ENCODE data around the gene MPZL1. TPM values are rescaled to one million over a fixed set of nuclear protein-coding genes. Genes with fewer than 3 reads are reported as not detected.

Gene MPZL1
- total RNA-seq, 1 experiment from 2014 or later, result 55.1 TPM

DNA sequence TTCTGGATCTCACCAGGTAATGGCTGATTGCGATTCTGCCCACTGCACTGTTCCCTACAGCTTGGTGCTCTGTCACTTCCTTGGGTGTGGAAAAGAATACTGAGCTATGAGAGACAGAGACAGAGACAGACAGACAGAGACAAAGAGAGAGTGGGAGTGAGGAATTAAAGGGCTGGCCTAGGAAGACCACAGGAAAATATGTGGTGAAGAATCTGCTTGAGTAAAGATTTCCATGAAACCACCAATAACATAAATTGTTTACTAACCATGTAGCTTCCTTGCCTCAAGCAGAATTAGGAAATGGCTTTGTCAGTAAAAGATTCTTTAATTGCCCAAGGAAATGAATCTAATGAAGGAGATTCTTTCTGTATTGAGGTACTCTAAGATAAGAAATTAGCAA lies 54.4 kb downstream of the MPZL1 start:
- no peak for DNase-seq (ENCODE audit: low spot score)

DNA sequence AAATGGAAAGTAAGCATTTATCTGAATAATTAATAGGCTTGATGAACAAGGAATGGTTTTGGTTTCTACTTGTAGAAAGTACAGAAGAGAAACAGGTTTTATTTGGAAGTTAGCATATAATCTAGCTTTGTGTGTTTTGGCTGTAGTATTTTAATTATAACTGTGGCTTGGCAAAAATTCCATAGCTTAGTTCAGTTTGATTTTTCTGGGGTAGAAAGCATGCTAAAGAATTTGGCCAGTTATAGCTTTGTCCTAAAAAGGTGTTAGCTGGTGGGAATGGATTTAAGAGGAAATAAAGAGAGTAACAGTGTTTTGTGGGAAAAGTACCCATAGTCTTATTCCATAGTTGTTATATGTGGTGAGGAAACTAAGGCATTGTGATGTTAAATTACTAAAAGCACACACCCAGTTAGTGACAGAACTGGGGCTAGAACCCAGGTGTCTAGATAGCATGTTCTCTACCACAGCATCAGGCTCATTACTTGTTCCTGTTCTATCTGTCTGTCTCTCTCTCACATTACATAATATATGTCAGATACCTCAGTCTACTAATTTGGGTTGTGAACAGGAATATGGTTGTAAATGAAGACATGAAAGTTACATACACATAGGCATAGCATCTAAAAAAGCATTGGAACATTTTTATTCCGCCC lies 55.0 kb downstream of the MPZL1 start:
- no peak for DNase-seq (ENCODE audit: low spot score)

DNA sequence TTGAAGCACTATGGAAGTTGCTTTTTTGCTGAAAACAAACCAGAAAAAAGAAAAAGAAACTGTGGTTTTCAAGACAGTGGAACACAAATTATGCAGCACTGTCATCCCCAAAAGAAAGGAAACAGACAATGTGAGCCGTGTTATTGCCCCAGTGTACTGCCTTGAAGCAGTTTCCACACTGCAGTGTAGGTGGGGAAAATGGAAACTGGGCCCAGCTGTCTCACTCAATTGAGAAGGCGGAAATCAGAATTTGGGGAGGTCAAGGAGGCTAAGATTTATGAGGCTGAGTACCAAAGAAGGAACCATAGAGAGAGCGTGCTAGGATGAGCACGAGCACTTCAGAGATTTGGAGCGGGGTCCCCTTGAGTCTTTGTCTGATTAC lies 55.5 kb downstream of the MPZL1 start:
- no peak for DNase-seq (ENCODE audit: low spot score)

DNA sequence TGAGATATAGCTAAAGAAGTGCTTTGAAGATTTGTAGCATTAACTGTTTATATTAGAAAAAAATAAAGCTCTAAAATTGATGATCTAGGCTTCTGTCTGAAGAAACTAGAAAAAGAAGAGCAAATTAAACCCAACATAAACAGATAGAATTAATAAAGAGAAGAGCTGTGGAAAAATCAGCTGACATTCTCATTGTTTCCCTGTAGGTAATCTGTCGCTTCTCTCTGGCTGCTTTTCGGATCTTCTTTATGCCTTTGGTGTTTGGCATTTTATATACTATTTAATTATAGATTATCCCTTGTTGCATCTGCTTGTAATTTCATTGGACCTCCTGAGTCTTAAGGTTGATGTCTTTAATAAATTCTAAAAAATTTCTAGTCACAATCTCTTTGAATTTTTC lies 59.8 kb downstream of the MPZL1 start:
- no peak for DNase-seq (ENCODE audit: low spot score)

DNA sequence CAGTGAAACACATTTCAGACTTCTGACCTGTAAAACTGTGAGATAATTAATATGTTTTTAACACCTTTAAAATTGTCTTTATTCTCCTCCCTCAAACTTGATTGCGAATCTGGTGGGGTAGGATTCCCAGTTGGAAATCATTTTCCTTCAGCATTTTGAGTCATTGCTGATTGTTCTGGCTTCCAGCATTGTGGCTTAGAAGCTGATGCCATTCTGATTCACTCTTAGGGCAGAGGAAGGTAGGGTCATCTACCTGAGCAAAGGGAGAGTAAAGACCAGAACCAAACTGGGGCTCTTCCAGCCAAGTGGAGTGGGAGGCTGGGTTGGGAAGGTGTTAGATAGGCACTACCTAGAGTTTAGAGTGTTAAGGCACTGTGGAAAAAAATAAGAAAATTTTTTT lies 61.2 kb downstream of the MPZL1 start:
- DNase-seq (ENCODE audit: low spot score), result no peak

DNA sequence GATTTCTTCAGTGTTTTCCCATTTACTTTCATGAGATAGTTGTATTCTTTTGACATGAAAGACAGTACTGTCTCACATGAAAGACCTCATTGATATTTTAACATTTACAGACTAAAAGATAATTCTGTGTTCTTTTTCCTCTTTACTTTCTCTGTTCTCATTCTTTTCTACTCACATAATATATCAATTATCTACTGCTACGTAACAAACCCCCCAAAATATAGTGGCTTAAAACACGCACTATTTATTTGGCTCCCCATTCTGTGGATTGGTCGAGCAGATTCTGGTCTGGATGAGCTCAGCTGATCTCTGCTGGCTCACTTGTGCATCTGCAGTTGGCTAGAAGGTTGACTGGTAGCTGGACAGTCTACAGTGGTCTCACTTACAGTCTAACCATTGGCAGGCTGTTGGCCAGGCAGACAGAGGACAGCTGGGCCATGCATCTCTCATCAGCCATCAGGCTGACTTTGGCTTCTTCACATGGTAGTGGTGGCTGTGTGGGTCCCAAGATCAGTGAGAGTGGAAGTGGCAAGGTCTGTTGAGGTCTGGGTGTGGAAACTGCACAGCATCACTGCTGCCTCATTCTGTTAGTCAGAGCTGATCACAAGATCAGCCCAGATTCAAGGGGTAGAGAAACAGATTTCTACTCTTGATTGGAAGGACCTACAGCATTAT lies 63.2 kb downstream of the MPZL1 start:
- no peak for DNase-seq (ENCODE audit: low spot score)

DNA sequence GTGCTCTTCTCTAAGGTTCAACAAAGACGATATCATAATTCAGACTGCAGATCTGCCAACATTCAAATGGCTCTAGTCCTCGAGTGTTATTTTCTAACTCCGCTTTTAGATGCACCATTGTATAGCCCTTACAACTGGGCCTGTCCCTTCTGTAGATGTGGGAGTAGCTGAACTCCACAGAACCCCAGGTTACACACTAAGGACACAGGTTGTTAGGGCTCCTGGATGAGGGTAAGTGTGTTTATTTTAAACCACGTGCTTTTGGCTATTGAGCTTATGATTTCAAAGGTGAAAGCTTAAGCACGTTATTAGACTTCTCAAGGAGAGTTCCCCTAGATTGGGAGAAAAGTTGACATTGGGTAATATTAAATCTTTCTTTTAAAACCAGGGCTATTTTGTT lies 64.7 kb downstream of the MPZL1 start:
- no peak for DNase-seq (ENCODE audit: low spot score)

DNA sequence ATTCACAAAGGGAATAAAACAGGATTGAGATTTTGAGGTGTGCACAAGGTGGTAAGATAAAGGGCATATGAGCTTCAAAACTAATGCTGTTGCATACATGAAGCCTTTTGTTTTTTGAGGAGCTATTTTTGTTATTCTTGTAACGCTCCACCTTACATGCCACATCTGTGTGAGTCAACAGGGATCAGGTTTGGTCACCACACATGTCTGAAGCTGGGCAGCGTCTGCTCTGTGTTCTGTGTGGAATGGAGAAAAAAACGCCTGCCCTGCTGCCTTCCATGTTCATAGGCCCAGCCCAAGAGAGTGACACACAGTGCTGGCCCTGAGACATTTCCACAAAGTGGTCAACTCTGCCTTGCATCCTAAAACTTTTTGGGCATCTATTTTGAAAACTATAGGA lies 67.7 kb downstream of the MPZL1 start:
- no peak for DNase-seq (ENCODE audit: low spot score)

DNA sequence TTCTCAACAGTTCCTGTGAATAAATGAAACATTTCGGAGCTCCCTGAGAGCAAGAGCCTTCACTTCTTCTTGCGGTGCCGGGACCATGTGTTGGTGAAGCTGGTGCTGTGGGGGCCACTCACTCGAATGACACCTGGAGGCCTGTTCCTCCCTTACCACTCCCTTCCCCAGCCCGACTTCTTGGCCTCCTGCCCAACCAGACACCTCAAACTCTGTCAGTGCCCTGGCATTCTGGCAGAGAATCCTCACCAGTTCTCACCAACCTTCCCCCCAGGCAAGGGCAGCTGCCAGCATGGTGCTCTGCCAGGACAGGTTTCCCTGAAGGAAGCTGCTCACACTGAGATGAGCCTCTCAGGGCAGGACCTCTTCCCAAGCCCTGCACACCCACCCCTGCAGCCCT lies 68.3 kb downstream of the MPZL1 start:
- no peak for DNase-seq (ENCODE audit: low spot score)

DNA sequence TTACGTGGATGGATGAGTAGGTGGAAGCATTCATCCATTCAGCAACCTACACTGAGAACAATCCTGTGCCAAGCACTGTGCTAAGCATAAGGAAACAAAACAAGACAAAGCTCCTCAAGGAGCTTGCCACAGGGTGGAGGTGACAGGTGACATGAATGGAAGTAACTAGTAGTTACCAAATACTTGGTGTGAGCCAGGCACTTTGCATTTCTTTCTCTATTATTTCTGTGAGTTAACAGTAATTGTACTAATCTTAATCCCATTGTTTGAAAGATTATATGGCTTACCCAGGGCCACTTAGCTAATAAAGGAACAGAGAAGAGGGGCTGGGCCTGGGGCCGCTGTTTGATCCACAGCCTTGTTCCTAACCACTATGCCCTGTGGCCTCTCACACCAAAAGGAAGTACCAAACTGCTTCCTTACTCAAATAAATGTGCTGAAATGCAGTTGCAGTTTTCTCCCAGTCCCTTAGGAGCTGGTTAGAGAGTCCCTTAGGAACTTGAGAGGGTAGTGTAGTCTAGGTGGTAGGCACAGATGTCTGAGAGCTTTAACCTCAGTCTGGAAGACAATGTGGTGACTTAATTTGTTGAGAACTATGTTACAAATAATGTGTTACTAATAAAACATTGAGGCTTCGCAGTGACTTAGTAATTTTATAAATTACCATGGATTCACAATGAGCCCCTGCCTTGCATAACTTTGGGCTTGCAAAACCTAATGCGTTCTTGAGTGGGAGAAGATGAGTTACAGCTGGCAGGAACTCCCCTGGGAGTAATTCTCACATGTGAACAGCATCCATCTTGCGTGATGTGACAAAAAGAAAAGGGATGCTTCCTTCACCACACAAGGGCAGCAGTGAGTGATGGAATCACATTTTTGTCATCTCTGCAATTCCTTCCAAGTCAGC lies 69.8 kb downstream of the MPZL1 start:
- no peak for DNase-seq (ENCODE audit: low spot score)

DNA sequence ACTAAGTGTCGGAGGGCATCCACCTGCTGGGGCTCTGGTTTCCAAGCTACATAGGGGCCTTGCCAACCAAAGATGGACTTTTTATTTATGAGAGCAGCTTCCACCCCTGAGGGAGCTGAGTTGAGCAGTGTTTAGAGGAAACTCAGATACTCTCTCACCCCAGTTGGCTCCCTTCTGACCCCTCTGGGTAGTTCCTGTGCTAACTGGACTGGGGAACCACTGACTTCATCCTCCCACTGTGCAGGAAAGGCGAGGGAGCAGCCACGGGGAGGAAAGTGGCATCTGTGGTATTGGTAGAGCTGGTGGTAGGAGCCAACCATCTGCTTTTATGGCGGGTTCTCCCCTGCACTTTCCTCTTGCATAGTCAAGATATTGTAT lies 70.4 kb downstream of the MPZL1 start:
- DNase-seq (ENCODE audit: low spot score), result no peak

DNA sequence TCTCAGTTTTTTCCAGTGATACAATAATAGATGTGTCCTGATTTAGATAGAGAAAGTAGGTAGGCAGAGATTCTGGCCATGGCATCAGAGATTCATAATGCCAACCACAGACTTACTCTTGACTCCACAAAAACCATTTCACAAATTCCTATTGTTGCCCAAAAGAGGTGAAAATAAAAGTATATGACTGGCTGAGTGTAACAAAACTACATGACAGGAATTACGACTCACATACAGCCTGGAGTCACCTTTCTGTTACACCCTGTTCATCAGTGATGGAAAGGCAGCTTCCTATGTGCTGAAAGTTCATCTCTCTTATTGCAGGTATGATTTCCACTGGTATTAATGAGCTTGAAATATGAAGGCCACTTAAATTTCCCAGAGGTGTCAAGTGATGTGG lies 72.3 kb downstream of the MPZL1 start:
- no peak for DNase-seq (ENCODE audit: low spot score)

DNA sequence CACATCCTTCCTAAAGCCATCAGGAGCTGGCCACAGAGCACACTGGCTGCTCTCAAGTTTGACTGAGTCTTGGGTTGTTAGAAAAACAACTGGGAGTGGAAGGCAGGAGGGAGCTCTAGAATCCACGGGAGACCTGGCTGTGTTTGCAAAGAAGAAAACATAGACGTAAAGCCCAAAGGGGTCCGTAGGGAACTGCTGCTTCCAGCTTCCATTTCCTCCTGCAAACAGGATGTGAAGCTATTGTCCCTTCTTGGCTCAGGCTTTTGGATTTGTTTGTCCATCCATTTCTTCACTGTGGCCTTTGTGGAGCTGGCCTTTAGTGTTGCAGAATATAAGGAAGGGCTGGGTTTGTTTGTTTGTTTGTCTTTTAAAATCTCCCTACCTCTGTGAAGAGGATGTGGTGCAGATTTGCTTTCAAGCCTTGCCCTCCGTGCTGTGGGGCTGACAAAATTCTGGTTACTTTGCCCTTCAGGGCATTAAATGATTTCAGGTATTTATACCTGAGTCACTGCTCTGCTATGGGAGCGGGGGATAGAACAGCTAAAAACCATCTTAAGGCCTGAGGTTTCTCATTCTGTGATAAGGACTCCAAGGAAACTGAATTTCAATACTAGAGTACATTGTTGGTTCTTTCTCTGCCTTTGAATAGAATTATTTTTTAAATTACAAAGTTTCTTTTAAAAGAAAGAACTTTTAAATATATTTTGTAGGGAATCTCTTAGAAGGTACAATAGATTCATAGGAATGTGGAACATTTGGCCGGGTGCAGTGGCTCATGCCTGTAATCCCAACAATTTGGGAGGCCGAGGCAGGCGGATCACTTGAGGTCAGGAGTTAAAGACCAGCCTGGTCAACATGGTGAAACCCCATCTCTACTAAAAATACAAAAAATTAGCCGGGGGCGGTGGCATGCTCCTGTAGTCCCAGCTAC lies 74.3 kb downstream of the MPZL1 start:
- DNase-seq (ENCODE audit: low spot score), result no peak

DNA sequence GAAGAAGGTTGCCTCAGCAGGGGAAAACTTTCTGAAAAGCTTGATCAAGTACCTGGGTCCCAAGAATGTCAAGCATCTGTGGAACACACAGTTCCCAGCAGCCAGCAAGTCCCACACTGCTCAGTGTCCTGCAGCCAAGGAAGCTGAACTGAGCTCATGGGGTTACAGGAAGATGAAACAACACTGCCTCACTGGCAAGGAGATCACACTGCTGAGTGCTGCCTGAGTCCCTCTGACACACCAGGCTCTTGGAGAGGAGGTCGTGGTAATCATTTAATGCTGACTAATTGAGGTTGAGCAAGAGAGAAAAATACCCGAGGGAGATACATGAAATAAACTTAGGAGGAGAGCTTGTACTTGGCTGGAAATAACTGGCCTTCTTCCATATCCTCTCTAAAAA lies 75.2 kb downstream of the MPZL1 start:
- no peak for DNase-seq (ENCODE audit: low spot score)

DNA sequence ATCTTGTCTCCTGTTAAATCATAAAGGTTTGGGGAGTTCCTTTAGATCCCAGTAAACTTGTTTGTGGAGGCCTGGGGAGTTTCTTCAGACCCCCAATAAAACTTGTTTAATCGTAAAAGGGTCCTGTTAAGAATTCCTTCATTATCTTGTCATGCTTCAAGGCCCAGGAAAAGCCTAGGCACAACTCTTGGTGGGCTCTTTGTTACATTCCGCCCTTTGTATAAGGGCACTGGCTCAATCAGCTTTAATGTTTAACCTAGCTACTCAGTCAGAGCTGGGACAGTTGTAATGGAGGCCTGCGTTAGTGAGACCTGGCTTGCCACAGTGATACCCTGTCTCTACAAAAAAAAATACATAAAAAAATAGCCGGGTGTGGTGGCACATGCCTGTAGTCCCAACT lies 77.2 kb downstream of the MPZL1 start:
- no peak for DNase-seq (ENCODE audit: low spot score)

DNA sequence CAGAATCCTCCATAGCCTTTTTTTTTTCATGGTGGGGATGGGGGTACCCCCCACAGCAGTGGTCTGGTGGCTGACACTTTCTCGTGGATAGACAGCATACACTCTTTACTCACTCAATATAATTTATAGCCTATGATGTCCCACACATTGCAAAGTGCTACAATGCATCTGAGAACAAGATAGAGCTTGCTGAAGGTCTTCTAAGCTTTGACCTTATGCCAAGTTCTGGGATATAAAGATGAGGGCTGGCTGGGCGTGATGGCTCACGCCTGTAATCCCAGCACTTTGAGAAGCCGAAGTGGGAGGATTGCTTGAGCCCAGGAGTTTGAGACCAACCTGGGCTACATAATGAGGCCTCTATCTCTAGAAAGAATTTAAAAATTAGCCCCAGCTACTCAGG lies 78.0 kb downstream of the MPZL1 start:
- DNase-seq (ENCODE audit: low spot score), result no peak

DNA sequence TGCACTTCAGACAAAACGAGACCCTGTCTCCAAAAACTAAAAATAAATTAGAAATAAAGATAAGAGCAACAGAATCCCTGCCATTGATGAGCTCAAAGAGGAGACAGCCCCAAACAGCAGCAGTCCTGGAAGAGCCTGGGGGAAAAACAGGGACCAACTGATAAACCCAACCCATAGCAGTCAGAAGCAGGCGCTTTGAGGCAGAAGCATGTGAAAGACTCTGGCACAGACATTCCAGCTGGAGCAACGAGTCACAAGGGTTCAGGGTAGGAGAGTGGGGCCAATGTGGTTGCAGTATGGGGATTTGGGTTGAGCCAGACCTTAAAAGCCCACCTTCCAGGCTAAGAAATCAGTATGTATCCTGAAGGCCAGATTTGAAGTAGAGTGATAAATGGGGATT lies 78.5 kb downstream of the MPZL1 start:
- no peak for DNase-seq (ENCODE audit: low spot score)

DNA sequence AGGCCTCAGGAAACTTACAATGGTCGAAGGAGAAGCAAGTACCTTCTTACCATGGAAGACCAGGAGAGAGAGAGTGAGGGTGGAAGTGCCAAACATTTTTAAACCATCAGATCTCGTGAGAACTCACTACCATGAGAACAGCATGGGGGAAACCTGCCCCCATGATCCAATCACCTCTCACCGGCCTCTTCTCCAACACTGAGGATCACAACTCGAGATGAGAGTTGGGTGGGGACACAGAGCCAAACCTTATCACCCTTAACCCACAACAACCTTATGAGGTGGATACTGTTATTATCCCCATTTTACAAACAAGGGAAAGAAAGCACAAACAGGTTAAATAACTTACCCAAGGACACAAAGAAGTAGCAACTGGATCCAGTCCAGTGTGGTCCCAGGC lies 80.5 kb downstream of the MPZL1 start:
- no peak for DNase-seq (ENCODE audit: low spot score)

DNA sequence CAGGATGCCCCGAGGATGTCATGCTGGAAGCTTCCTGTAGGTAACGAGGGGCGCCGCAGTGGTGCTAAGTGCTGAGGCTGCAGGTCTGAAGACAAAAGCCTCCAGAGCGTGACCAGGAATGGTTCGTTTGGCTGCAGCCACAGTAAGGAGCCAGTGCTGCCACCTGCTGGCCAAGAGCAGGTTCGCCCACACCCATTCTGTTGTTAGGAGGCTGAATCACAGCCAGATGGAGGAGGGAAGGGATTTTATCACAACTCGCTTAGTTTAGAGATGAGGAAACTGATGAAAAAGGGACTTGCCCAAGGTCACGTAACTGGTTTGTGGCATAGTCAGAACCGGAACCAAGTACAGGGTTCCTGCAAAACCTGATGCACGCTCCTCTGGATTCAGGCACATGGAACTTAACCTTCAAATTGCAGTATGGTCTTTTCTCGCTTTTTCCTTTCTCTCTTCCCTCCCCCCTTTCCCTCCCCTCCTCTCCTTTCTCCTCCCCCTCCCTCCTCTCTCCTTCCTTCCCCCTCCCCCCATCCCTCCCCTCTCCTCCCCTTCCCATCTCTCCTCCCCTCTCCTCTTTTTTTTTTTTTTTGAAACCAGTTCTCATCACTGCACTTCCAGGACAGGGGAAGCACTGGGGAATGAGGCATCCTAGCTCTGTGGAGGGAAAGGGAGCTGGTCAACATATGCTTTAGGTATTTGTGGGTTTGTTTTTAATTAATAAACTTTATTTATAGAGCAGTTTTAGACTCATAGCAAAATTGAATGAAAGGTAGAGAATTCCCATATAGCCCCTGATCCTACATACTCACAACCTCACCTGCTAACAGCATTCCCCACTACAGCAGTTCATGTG lies 81.8 kb downstream of the MPZL1 start:
- peak; percentile 92 for DNase-seq (ENCODE audit: low spot score)

DNA sequence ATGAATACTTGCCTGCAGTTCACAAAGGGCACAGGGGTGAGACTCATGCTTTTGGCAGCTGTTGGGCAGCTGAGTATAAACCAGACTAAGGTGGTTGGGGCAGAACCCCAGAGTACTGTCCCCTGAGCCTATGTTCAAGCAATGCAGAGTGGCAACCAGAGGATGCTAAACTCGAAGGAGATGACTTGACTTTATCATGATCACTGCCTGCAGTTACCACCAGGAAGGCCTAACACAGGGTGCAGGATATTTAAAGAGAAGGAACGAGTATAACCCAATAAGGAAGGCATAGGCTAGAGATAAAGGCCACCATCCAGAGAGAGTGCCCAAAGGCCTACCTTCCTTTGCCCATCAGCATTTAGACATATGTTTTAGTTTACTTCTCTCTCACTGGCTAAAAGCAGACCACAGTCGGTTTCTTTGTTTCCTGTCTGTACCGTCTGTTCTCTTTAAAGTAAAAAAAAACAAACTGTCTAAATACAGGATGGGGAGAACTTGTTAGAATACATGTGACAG lies 83.3 kb downstream of the MPZL1 start:
- DNase-seq (ENCODE audit: low spot score), result no peak
